ENCODE data around the gene GNB1. TPM values are rescaled to one million over a fixed set of nuclear protein-coding genes. Genes with fewer than 3 reads are reported as not detected.

Gene GNB1
- total and polyA plus RNA-seq, 2 of the 4 experiments (the other 2 are of a cell fraction) = 73.5 to 371 TPM

GRCh38 chr1:1847061-1847850 lies 43.6 kb downstream of the GNB1 start (continued):
- TF ChIP-seq RFX5 (IDR thresholded peaks at IDR 0.05; ENCODE audit: low read depth, low read length) = no peak

DNA sequence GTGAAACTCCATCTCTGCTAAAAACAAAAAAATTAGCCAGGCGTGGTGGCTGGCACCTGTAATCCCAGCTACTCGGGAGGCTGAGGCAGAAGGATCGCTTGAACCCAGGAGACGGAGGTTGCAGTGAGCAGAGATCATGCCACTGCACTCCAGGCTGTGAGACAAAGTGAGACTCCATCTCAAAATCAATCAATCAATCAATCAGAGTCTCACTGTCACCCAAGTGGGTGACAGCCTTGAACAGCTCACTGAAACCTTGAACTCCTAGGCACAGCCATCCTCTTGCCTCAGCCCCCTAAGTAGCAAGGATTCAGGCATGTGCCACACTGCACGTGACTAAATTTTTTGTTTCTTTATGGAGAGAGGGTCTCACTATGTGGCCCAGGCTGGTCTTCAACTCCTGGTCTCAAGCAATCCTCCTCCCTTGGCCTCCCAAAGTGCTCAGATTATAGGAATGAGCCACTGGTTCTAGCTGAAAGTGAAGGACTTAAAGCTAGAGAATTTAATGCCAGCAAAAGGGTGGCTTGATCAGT lies 44.4 kb downstream of the GNB1 start:
- H2BK5ac ChIP-seq (ENCODE audit: low read depth, low read length, poor library complexity, severe bottlenecking) = no peak overlapping the region
- DNase-seq (no peak), ATAC-seq (ENCODE audit: low read depth) (no peak)
- POLR2A ChIA-PET (ENCODE audit: unreplicated experiment) = no interaction called here
- intact Hi-C loops (cut with micrococcal nuclease) (loop anchor here (5.0 kb wide), 1 partner anchor 36 kb away; no protein-coding TSS in a partner anchor), dilution Hi-C loops (cut with HindIII; ENCODE audit: low sequenced_read_pairs, unreplicated experiment) (no loop called here), in situ Hi-C loops (cut with MboI; ENCODE audit: low sequenced_read_pairs) (no loop called here)
- CTCF ChIA-PET = no interaction called here
- no peak overlapping the region for H3K23ac ChIP-seq (ENCODE audit: low read depth, low read length)
- no peak overlapping the region for H3K27ac ChIP-seq (ENCODE audit: insufficient read depth, low read length)
- TF ChIP-seq FOS (IDR thresholded peaks at IDR 0.05; ENCODE audit: low read depth, low read length) (no peak), MXI1 (IDR thresholded peaks at IDR 0.05; ENCODE audit: borderline replicate concordance, low read depth, low read length) (no peak), ELK1 (IDR thresholded peaks at IDR 0.05; ENCODE audit: borderline replicate concordance, low read depth, low read length) (no peak), RFX5 (IDR thresholded peaks at IDR 0.05; ENCODE audit: low read depth, low read length) (no peak), CEBPB (IDR thresholded peaks at IDR 0.05; ENCODE audit: low read depth, low read length) (no peak), MAZ (IDR thresholded peaks at IDR 0.05; ENCODE audit: borderline replicate concordance, low read depth, low read length) (no peak), POLR2A (IDR thresholded peaks at IDR 0.05; ENCODE audit: low read depth, low read length) (no peak), MAFK (IDR thresholded peaks at IDR 0.05; ENCODE audit: low read depth, low read length) (no peak), SMC3 (IDR thresholded peaks at IDR 0.05; ENCODE audit: low read depth, low read length) (no peak), BHLHE40 (IDR thresholded peaks at IDR 0.05; ENCODE audit: low read depth, low read length) (no peak), RCOR1 (IDR thresholded peaks at IDR 0.05; ENCODE audit: insufficient replicate concordance, low read length) (no peak)
- TF ChIP-seq, protein P1, sequence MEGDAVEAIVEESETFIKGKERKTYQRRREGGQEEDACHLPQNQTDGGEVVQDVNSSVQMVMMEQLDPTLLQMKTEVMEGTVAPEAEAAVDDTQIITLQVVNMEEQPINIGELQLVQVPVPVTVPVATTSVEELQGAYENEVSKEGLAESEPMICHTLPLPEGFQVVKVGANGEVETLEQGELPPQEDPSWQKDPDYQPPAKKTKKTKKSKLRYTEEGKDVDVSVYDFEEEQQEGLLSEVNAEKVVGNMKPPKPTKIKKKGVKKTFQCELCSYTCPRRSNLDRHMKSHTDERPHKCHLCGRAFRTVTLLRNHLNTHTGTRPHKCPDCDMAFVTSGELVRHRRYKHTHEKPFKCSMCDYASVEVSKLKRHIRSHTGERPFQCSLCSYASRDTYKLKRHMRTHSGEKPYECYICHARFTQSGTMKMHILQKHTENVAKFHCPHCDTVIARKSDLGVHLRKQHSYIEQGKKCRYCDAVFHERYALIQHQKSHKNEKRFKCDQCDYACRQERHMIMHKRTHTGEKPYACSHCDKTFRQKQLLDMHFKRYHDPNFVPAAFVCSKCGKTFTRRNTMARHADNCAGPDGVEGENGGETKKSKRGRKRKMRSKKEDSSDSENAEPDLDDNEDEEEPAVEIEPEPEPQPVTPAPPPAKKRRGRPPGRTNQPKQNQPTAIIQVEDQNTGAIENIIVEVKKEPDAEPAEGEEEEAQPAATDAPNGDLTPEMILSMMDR (conservative IDR thresholded peaks at IDR 0.05; ENCODE audit: low read depth, low read length) = no peak
- peaks cover 0 to 53% of the 10 kb centered on the region in 2 experiments; a peak in 3 of 4 replicates for H3K79me1 ChIP-seq (ENCODE audit: low read depth in 1 of 2, low read length in 2 of 2)
- 80% methylated on average over 1 of the region's 5 CpGs; no CpG with 5 or more reads in 1 of the 2 experiments for WGBS, 2 experiments (ENCODE audit: extremely low coverage in 2 of 2, insufficient read length in 1 of 2)
- H4K91ac ChIP-seq (ENCODE audit: insufficient read depth, low read depth, low read length) = no peak overlapping the region
- no peak overlapping the region for H2AK5ac ChIP-seq (ENCODE audit: low read depth, low read length)
- no peak overlapping the region for H3K18ac ChIP-seq (ENCODE audit: low read depth, low read length)
- H4K20me1 ChIP-seq (ENCODE audit: insufficient read depth, low read length) = peaks cover 99% of the 10 kb centered on the region
- H3K4me2 ChIP-seq (ENCODE audit: low read depth, low read length) = no peak overlapping the region
- no peaks in the 10 kb centered on the region for H3K9me3 ChIP-seq (ENCODE audit: control insufficient read depth, insufficient read depth, low read length)
- H4K5ac ChIP-seq (ENCODE audit: low read depth, low read length) = no peak overlapping the region
- no peak overlapping the region for H2BK20ac ChIP-seq (ENCODE audit: low read depth, low read length)
- no peaks in the 10 kb centered on the region for H3K4me1 ChIP-seq (ENCODE audit: control insufficient read depth, insufficient read depth, low read length)
- no peak overlapping the region for H2AFZ ChIP-seq (replicated peaks; ENCODE audit: low read length, poor library complexity)
- no TSS peak for BruUV-seq (replicated peaks)
- H4K8ac ChIP-seq (ENCODE audit: low read depth in 2 of 2, low read length in 2 of 2) = no peak overlapping the region
- H3K14ac ChIP-seq (replicated peaks; ENCODE audit: low read depth, low read length) = no peak overlapping the region
- H2AK9ac ChIP-seq (replicated peaks; ENCODE audit: low read depth, low read length, poor library complexity) = no peak overlapping the region
- no peak overlapping the region for H3K9ac ChIP-seq (ENCODE audit: low read depth, low read length)
- H3K9me1 ChIP-seq (ENCODE audit: insufficient read depth, low read length) = peaks cover 11% of the 10 kb centered on the region; the same call in 1 of the 2 replicates
- H3K4me3 ChIP-seq (ENCODE audit: insufficient read depth, low read depth, low read length) = no peak overlapping the region
- H2BK15ac ChIP-seq (ENCODE audit: low read depth, low read length) = no peak overlapping the region
- H2BK120ac ChIP-seq (ENCODE audit: low read depth, low read length) = no peak overlapping the region
- no peak overlapping the region for H3K56ac ChIP-seq (ENCODE audit: extremely low read depth, insufficient read depth, low read length)
- peaks cover 3% of the 10 kb centered on the region; the same call in 1 of the 2 replicates for H3K36me3 ChIP-seq (ENCODE audit: control insufficient read depth, insufficient read depth, low read length)
- no peaks in the 10 kb centered on the region for H3K27me3 ChIP-seq (ENCODE audit: control insufficient read depth, insufficient read depth, low read length)
- no peak overlapping the region for H3K4ac ChIP-seq (ENCODE audit: low read depth, low read length)

Data from IMR-90 (cell line).